ENCODE measurements around the gene DOK6. TPM values are rescaled to one million over a fixed set of nuclear protein-coding genes. Genes with fewer than 3 reads are reported as not detected.
A peak's percentile ranks its signal among the peaks of the same experiment; 100 is the strongest.

DOK6 gene
- total and polyA plus RNA-seq, 2 of the 13 experiments (the other 11 are each of a cell fraction or from before 2014, with no cell fraction given) = 17.0 to 17.2 TPM

- TF ChIP-seq CENPT (CRISPR knock-in tag; IDR thresholded peaks at IDR 0.05; ENCODE audit: low read depth) (no peak), NPAS2 (CRISPR knock-in tag; IDR thresholded peaks at IDR 0.05; ENCODE audit: borderline replicate concordance) (no peak), KDM1A (CRISPR knock-in tag; IDR thresholded peaks at IDR 0.05) (peak; percentile 74; the same call in 1 of the 2 replicates), PLRG1 (conservative IDR thresholded peaks at IDR 0.05) (no peak), MLLT10 (CRISPR knock-in tag; IDR thresholded peaks at IDR 0.05) (no peak), ZNF766 (CRISPR knock-in tag; IDR thresholded peaks at IDR 0.05; ENCODE audit: borderline replicate concordance) (0 out of 2 replicates have a peak, but pooled peaks have one; percentile 27), DPF2 (CRISPR knock-in tag; IDR thresholded peaks at IDR 0.05; ENCODE audit: borderline replicate concordance, low read depth) (peak; percentile 92), ZNF264 (CRISPR knock-in tag; IDR thresholded peaks at IDR 0.05) (peak; percentile 79), ZNF138 (CRISPR knock-in tag; IDR thresholded peaks at IDR 0.05; ENCODE audit: low read depth) (no peak), KDM4B (CRISPR knock-in tag; IDR thresholded peaks at IDR 0.05) (peak; percentile 78; the same call in 1 of the 2 replicates), HDAC1 (CRISPR knock-in tag; IDR thresholded peaks at IDR 0.05) (peak; percentile 92), ZFYVE20 (CRISPR knock-in tag; IDR thresholded peaks at IDR 0.05; ENCODE audit: borderline replicate concordance, low read depth) (no peak), ZFP36 (IDR thresholded peaks at IDR 0.05; ENCODE audit: borderline replicate concordance, low read depth, low read length, partially characterized antibody) (no peak), ZNF883 (CRISPR knock-in tag; IDR thresholded peaks at IDR 0.05; ENCODE audit: not compliant biosample characterization) (no peak), NCOR1 (IDR thresholded peaks at IDR 0.05; ENCODE audit: borderline replicate concordance, low read length) (peak; percentile 93), AGO1 (IDR thresholded peaks at IDR 0.05; ENCODE audit: low read depth, low read length, poor library complexity, severe bottlenecking) (no peak), ZHX2 (IDR thresholded peaks at IDR 0.05; ENCODE audit: low read depth) (no peak), ZHX2 (CRISPR knock-in tag; IDR thresholded peaks at IDR 0.05; ENCODE audit: borderline replicate concordance) (no peak), SPEN (CRISPR knock-in tag; IDR thresholded peaks at IDR 0.05; ENCODE audit: low read depth) (no peak), PAWR (CRISPR knock-in tag; IDR thresholded peaks at IDR 0.05; ENCODE audit: borderline replicate concordance) (no peak), NFE2L2 (IDR thresholded peaks at IDR 0.05; ENCODE audit: low read length) (no peak), CEBPG (CRISPR knock-in tag; IDR thresholded peaks at IDR 0.05) (peak; percentile 43; the same call in 1 of the 2 replicates), HNRNPK (IDR thresholded peaks at IDR 0.05; ENCODE audit: low read depth, low read length, poor library complexity, severe bottlenecking) (no peak)
Observed at GRCh38 chr18:69752737-69753380, 352.2 kb downstream of the DOK6 start (continued).
